T-helper 22 cell (primary cell): Measurements from ENCODE around the gene ANXA2.
"Not testable (repeated sequence)": the region's sequence is repeated elsewhere in the genome, so short reads cannot be mapped to it uniquely, and the experiment has no call there.

Experiments
- DNase-seq: peaks from one replicate; pipeline ENCODE4 v3.0.0-alpha.2; 2020; ENCODE audit warnings: low read depth

Gene ANXA2

GRCh38 chr15:60340207-60340921 lies 57.4 kb downstream of the ANXA2 start:
- no peak for DNase-seq

GRCh38 chr15:60339236-60339635 lies 58.5 kb downstream of the ANXA2 start:
- no peak for DNase-seq

GRCh38 chr15:60338810-60339209 lies 59.0 kb downstream of the ANXA2 start:
- no peak for DNase-seq

DNA sequence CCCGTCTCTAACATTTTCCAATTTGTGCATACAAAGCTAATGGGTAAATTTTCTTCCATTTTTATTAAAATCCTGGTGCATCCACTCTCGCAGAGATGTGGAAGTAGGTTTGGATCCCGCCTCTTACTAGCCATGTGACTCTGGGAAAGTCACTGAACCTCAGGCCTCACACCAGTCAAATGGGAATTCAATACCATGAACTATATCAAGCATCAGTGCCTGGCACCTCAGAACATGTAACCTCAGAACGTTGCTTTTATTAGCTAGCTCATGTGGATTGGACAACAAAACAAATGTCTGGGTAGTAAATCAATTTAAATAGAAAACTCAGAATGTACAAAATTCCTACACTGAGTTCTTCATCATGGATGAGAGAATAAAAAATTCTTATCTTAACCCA lies 60.7 kb downstream of the ANXA2 start:
- no peak for DNase-seq

- DNase-seq, result not testable (repeated sequence)
Observed at GRCh38 chr15:60335296-60335695, 62.5 kb downstream of the ANXA2 start.

GRCh38 chr15:60328852-60329443 lies 68.8 kb downstream of the ANXA2 start:
- no peak for DNase-seq

- no peak for DNase-seq
Observed at GRCh38 chr15:60326824-60327654, 70.7 kb downstream of the ANXA2 start.

DNA sequence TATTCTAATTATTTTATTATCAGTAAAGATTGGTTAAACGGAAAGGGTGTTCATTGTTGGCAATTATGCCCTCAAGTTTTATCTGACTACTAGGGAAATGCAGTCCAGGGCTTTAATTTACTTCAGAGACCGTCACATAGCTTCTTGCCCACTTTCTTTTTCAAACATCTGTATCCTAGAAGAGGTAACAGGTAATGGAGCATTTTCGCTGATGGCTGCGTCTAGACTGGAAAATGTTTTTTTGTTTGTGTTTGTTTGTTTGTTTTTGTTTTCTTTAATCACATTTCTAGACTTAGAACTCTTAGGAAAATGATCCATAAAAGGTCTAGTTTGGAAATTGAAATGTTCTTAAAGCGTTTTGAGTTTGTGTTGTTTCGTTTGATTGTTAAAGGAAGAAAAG lies 71.4 kb downstream of the ANXA2 start:
- DNase-seq, result no peak

GRCh38 chr15:60325905-60326304 lies 71.9 kb downstream of the ANXA2 start:
- no peak for DNase-seq

DNA sequence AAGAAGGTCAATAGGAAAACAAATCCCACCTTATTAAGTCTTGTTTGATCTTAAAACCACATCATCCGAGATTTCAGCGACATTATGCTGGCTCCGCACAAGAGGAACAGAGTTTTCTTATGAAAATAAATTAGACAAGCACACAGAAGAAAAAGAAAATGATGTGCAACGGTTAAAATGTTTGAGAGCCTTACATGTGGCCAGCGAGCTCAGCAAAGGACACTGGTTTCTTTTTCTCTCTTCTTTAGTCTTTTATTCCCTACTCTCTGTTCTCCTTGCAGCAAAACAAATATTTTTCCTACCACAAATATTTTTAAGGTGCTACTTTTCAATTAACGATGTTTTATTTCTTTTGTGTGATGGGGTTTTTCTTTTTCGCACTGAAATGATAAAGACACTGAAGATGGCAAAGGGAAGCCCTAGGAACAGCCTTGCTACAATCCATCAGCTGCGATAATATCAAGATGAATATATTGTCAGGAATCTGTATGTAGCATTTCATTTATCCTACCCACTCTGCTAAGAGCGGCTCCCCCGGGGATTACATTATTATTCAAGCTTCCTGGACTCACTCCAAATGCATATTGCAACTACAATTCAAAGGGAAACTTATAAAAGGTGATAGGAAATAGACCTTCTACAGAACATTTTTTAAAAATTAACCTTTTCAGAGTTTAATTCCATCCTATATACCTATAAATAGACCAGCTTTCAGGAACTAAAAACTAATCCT lies 72.9 kb downstream of the ANXA2 start:
- DNase-seq, result no peak

DNA sequence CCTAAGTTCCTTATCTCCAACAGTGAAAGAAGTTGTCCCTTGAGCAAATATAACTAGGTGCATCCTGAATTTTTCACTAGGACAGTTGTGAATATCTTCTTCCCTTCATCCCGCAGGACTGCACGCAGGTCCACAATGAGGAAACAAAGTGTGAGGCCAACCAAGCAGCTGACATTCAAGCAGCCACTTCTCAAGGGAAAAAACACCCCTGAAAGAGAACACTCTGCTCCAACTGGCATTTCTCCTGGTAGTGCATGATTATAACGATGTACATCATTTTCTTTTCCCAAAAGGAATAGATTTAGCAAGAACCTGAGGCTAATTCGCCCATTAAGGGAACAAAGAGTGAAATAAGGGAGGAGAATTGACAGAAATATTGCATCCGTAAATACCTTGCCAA lies 74.5 kb downstream of the ANXA2 start:
- no peak for DNase-seq

GRCh38 chr15:60320365-60320764 lies 77.4 kb downstream of the ANXA2 start:
- DNase-seq, result no peak

GRCh38 chr15:60318216-60318867 lies 79.4 kb downstream of the ANXA2 start:
- no peak for DNase-seq

GRCh38 chr15:60316961-60317360 lies 80.8 kb downstream of the ANXA2 start:
- DNase-seq, result no peak

- no peak for DNase-seq
Observed at GRCh38 chr15:60315878-60316277, 81.9 kb downstream of the ANXA2 start.

DNA sequence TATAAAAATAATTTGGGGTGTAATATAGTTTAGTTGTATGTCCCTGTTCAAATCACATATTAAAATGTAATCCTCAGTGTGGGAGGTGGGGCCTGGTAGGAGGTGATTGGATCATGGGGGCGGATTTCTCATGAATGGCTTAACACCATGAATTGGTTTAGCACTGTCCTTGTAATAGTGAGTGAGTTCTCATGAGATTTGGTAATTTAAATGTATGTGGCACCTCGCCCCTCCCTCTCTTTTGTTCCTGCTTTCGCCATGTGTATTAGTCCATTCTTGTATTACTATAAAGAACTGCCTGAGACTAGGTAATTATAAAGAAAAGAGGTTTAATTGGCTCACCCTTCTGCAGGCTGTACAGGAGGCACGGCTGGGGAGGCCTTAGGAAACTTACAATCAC lies 83.9 kb downstream of the ANXA2 start:
- no peak for DNase-seq

- no peak for DNase-seq
Observed at GRCh38 chr15:60307034-60307433, 90.8 kb downstream of the ANXA2 start.

DNA sequence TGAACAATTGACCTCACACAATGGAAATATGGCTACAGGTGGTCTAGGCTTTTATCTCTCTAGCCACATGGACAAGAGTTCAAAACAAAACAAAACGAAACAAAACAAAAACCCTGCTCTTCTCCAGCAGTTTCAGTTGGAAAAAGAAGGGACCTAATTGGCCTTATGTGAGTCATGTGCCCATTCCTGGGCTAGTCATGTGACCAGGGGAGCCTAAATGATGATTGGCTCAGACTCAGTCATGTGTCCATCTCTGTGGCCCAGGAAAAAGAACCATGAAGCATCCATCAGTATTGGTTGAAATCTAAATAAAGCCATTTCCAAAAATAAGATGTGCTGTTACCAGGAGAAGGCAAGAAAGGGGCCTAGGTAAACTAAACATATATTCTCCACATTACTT lies 96.8 kb downstream of the ANXA2 start:
- no peak for DNase-seq

- no peak for DNase-seq
Observed at GRCh38 chr15:60299452-60300047, 98.2 kb downstream of the ANXA2 start.
